HepG2 (cell line): ENCODE data around the gene TACC3. TPM values are rescaled to one million over a fixed set of nuclear protein-coding genes. Genes with fewer than 3 reads are reported as not detected.

Experiments used
- CBX1 ChIP-seq: IDR thresholded peaks from one replicate; pipeline ENCODE4 v1.6.1; 2016; ENCODE audit warnings: antibody characterized with exemption, low read depth
- CHD4 ChIP-seq: fragments of 200-600 bp; sonication (generic); IDR thresholded peaks from 2 replicates; pipeline ENCODE4 v1.7.0; 2017; ENCODE audit warnings: mild to moderate bottlenecking, low read length, borderline replicate concordance
- HIVEP1 ChIP-seq: sonication (generic); formaldehyde crosslinking; IDR thresholded peaks from 2 replicates; pipeline ENCODE4 v1.4.0; 2020; ENCODE audit warnings: mild to moderate bottlenecking, missing genetic modification reagents
- KDM2A ChIP-seq: sonication (generic); formaldehyde crosslinking; IDR thresholded peaks from 2 replicates; pipeline ENCODE4 v1.4.0; 2020; ENCODE audit warnings: low read depth, missing genetic modification reagents, borderline replicate concordance
- NFE2L1 ChIP-seq: sonication (generic); formaldehyde crosslinking; IDR thresholded peaks from 2 replicates; pipeline ENCODE4 v1.4.0; 2020; ENCODE audit warnings: missing genetic modification reagents, mild to moderate bottlenecking, borderline replicate concordance
- RELA ChIP-seq: sonication (generic); formaldehyde crosslinking; IDR thresholded peaks from 2 replicates; pipeline ENCODE4 v1.4.0; 2020; ENCODE audit warnings: missing genetic modification reagents
- RFXANK ChIP-seq: IDR thresholded peaks from 2 replicates; pipeline ENCODE4 v1.6.1; 2016
- SNAPC2 ChIP-seq: sonication (generic); formaldehyde crosslinking; IDR thresholded peaks from 2 replicates; pipeline ENCODE4 v1.8.1; 2022; ENCODE audit warnings: mild to moderate bottlenecking, missing genetic modification reagents
- SRSF9 ChIP-seq: fragments of 200-400 bp; formaldehyde crosslinking; IDR thresholded peaks from 2 replicates; pipeline ENCODE4 v1.6.1; 2018; ENCODE audit warnings: borderline replicate concordance, mild to moderate bottlenecking, low read depth, low read length; ENCODE audit not compliant: insufficient read depth, poor library complexity, severe bottlenecking
- ZBTB1 ChIP-seq: sonication (generic); formaldehyde crosslinking; IDR thresholded peaks from 2 replicates; pipeline ENCODE4 v1.4.0; 2020; ENCODE audit warnings: missing genetic modification reagents, borderline replicate concordance
- ZNF441 ChIP-seq: sonication (generic); formaldehyde crosslinking; IDR thresholded peaks from 2 replicates; pipeline ENCODE4 v1.7.0; 2021; ENCODE audit warnings: missing genetic modification reagents, borderline replicate concordance
- ZNF484 ChIP-seq: sonication (generic); formaldehyde crosslinking; IDR thresholded peaks from 2 replicates; pipeline ENCODE4 v1.5.1; 2020; ENCODE audit warnings: mild to moderate bottlenecking, low read depth, missing genetic modification reagents, borderline replicate concordance
- ZNF614 ChIP-seq: IDR thresholded peaks from 2 replicates; pipeline ENCODE4 v1.6.1; 2018; ENCODE audit warnings: missing biosample characterization, missing genetic modification reagents, inconsistent platforms, borderline replicate concordance
- ZNF709 ChIP-seq: sonication (generic); formaldehyde crosslinking; IDR thresholded peaks from 2 replicates; pipeline ENCODE4 v1.5.0; 2020; ENCODE audit warnings: mild to moderate bottlenecking, missing genetic modification reagents
- ZNF776 ChIP-seq: sonication (generic); formaldehyde crosslinking; IDR thresholded peaks from 2 replicates; pipeline ENCODE4 v1.4.0; 2020; ENCODE audit warnings: mild to moderate bottlenecking, missing genetic modification reagents
- polyA plus RNA-seq, 8 experiments: library from polyadenylated mRNA; depleted of rRNA in 3 of 8; stranded (reverse) in 7 of 8; unstranded in 1 of 8; fragments of >200 nt; fragmentation: Illumina TruSeq in 4 of 8; extraction: Trizol in 4 of 8; gene quantifications; 2 replicates each; pipeline versions ENCODE4 v1.2.1 to v1.2.3, GENCODE V29; 2011 to 2016; ENCODE audit warnings: low read depth in 4 of 8, missing spikeins in 1 of 8, mixed read lengths in 1 of 8; ENCODE audit not compliant: insufficient read depth in 1 of 8
- total RNA-seq, 5 experiments: library from RNA; depleted of rRNA; stranded (reverse); fragments of >200 nt; fragmentation: Illumina TruSeq; extraction: Trizol; gene quantifications; 2 replicates each; pipeline ENCODE4 v1.2.3, GENCODE V29; 2016; ENCODE audit warnings: low read depth in 1 of 5
- TF ChIP-seq, protein P1 (sequence below): sonication (generic); formaldehyde crosslinking; IDR thresholded peaks from 2 replicates; pipeline ENCODE4; 2020; ENCODE audit warnings: missing genetic modification reagents, mild to moderate bottlenecking, borderline replicate concordance
- TF ChIP-seq, protein P2 (sequence below): sonication (generic); formaldehyde crosslinking; IDR thresholded peaks from 2 replicates; pipeline ENCODE4 v1.8.0; 2022; ENCODE audit warnings: missing genetic modification reagents, mild to moderate bottlenecking, borderline replicate concordance
- TF ChIP-seq, protein P3 (sequence below): sonication (generic); formaldehyde crosslinking; IDR thresholded peaks from 2 replicates; pipeline ENCODE4 v1.4.0; 2020; ENCODE audit warnings: missing genetic modification reagents
- TF ChIP-seq, protein P4 (sequence below): sonication (generic); formaldehyde crosslinking; IDR thresholded peaks from 2 replicates; pipeline ENCODE4 v1.8.0; 2022; ENCODE audit warnings: mild to moderate bottlenecking, missing genetic modification reagents; ENCODE audit not compliant: insufficient replicate concordance
- TF ChIP-seq, protein P5 (sequence below): sonication (generic); formaldehyde crosslinking; IDR thresholded peaks from 2 replicates; pipeline ENCODE4 v1.5.1; 2020; ENCODE audit warnings: missing genetic modification reagents, mild to moderate bottlenecking, borderline replicate concordance

TACC3 gene
- total and polyA plus RNA-seq, 2 of the 13 experiments (the other 11 are each of a cell fraction or from before 2014, with no cell fraction given) = 20.3 to 21.2 TPM

DNA sequence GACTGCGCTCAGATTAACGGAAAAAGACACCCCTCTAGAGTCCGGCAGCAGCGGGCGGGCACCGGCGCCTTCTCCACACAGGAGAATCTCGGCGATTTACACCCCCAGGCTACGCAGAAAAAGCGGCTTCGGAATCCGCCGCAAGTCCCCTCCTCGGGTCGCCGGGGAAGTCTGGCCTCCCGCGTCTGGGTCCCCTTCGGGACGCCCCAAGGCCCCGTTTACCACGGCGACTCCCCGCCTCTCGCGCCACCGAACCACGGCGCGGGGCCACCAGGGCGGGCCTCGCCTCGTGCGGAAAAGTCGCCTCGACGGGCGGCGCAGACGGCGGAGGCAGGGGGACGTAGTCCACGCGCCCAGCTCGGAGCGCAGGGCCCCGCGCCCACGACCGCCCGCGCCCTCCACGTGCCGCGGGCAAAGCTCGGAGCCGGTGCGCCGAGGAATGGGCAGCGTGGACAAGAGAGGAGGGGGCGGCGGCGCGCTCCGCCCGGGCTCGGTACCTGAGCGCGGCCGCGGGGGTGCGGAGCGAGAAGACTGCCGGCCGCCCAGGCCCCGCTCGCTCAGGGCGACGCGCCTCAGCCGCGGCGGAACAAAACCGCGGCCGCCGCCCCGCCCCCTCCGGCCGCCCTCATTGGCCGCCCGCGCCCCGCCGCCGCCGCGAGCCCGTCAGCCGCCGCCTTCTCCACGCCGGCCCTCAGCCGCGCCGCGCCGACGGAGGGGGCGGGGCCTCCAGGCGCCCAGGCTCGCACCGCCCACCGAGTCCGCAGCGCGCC is 37.4 kb upstream of the TACC3 start, which contains the start of gene FAM53A (continued):
- no peak for TF ChIP-seq ZNF614
- peak; percentile 50; the same call in 1 of the 2 replicates for TF ChIP-seq ZNF709 (CRISPR knock-in tag)
- no peak for TF ChIP-seq ZNF484
- no peak for TF ChIP-seq ZBTB1 (CRISPR knock-in tag)
- TF ChIP-seq ZNF441 = no peak
- TF ChIP-seq, protein P1, sequence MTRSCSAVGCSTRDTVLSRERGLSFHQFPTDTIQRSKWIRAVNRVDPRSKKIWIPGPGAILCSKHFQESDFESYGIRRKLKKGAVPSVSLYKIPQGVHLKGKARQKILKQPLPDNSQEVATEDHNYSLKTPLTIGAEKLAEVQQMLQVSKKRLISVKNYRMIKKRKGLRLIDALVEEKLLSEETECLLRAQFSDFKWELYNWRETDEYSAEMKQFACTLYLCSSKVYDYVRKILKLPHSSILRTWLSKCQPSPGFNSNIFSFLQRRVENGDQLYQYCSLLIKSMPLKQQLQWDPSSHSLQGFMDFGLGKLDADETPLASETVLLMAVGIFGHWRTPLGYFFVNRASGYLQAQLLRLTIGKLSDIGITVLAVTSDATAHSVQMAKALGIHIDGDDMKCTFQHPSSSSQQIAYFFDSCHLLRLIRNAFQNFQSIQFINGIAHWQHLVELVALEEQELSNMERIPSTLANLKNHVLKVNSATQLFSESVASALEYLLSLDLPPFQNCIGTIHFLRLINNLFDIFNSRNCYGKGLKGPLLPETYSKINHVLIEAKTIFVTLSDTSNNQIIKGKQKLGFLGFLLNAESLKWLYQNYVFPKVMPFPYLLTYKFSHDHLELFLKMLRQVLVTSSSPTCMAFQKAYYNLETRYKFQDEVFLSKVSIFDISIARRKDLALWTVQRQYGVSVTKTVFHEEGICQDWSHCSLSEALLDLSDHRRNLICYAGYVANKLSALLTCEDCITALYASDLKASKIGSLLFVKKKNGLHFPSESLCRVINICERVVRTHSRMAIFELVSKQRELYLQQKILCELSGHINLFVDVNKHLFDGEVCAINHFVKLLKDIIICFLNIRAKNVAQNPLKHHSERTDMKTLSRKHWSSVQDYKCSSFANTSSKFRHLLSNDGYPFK (CRISPR knock-in tag) = no peak
- TF ChIP-seq NFE2L1 (CRISPR knock-in tag) = no peak
- TF ChIP-seq, protein P2, sequence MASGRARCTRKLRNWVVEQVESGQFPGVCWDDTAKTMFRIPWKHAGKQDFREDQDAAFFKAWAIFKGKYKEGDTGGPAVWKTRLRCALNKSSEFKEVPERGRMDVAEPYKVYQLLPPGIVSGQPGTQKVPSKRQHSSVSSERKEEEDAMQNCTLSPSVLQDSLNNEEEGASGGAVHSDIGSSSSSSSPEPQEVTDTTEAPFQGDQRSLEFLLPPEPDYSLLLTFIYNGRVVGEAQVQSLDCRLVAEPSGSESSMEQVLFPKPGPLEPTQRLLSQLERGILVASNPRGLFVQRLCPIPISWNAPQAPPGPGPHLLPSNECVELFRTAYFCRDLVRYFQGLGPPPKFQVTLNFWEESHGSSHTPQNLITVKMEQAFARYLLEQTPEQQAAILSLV = peak; percentile 77; the same call in 1 of the 2 replicates
- TF ChIP-seq, protein P3, sequence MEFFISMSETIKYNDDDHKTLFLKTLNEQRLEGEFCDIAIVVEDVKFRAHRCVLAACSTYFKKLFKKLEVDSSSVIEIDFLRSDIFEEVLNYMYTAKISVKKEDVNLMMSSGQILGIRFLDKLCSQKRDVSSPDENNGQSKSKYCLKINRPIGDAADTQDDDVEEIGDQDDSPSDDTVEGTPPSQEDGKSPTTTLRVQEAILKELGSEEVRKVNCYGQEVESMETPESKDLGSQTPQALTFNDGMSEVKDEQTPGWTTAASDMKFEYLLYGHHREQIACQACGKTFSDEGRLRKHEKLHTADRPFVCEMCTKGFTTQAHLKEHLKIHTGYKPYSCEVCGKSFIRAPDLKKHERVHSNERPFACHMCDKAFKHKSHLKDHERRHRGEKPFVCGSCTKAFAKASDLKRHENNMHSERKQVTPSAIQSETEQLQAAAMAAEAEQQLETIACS (CRISPR knock-in tag) = no peak
- no peak for TF ChIP-seq SRSF9
- TF ChIP-seq, protein P4, sequence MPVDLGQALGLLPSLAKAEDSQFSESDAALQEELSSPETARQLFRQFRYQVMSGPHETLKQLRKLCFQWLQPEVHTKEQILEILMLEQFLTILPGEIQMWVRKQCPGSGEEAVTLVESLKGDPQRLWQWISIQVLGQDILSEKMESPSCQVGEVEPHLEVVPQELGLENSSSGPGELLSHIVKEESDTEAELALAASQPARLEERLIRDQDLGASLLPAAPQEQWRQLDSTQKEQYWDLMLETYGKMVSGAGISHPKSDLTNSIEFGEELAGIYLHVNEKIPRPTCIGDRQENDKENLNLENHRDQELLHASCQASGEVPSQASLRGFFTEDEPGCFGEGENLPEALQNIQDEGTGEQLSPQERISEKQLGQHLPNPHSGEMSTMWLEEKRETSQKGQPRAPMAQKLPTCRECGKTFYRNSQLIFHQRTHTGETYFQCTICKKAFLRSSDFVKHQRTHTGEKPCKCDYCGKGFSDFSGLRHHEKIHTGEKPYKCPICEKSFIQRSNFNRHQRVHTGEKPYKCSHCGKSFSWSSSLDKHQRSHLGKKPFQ (CRISPR knock-in tag) = no peak
- no peak for TF ChIP-seq RFXANK (CRISPR knock-in tag)
- TF ChIP-seq HIVEP1 (CRISPR knock-in tag) = no peak
- TF ChIP-seq RELA (CRISPR knock-in tag) = 0 out of 2 replicates have a peak, but pooled peaks have one; percentile 35
- TF ChIP-seq ZNF776 (CRISPR knock-in tag) = peak; percentile 80; the same call in 1 of the 2 replicates
- TF ChIP-seq CBX1 = no peak
- no peak for TF ChIP-seq CHD4
- TF ChIP-seq KDM2A (CRISPR knock-in tag) = no peak
- TF ChIP-seq, protein P5, sequence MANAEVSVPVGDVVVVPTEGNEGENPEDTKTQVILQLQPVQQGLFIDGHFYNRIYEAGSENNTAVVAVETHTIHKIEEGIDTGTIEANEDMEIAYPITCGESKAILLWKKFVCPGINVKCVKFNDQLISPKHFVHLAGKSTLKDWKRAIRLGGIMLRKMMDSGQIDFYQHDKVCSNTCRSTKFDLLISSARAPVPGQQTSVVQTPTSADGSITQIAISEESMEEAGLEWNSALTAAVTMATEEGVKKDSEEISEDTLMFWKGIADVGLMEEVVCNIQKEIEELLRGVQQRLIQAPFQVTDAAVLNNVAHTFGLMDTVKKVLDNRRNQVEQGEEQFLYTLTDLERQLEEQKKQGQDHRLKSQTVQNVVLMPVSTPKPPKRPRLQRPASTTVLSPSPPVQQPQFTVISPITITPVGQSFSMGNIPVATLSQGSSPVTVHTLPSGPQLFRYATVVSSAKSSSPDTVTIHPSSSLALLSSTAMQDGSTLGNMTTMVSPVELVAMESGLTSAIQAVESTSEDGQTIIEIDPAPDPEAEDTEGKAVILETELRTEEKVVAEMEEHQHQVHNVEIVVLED (CRISPR knock-in tag) = no peak
- no peak for TF ChIP-seq SNAPC2
